BJ (cell line): ENCODE results near the gene PRKAR1B. TPM values are rescaled to one million over a fixed set of nuclear protein-coding genes. Genes with fewer than 3 reads are reported as not detected.

ENCODE experiments used
- CTCF ChIA-PET: fragments of 350-600 bp; formaldehyde crosslinking; extraction: SDS; loops from one replicate; lab custom pipeline; 2021; ENCODE audit warnings: antibody characterized with exemption, inconsistent platforms; lab: Yijun Ruan, JAX
- POLR2A ChIA-PET: fragments of 300-600 bp; sonication (Branson Sonifier 250); formaldehyde crosslinking; extraction: SDS; loops from one replicate; lab custom pipeline; 2021; ENCODE audit warnings: antibody characterized with exemption; lab: Charles Lee
- DNase-seq: peaks from one replicate; pipeline ENCODE4 v3.0.0-alpha.2; 2011; ENCODE audit warnings: low read depth
- H3K27me3 ChIP-seq: 2 replicates; pipeline ENCODE4 v1.6.0; 2011; ENCODE audit warnings: low read length; ENCODE audit not compliant: control insufficient read depth, insufficient read depth
- H3K36me3 ChIP-seq: 2 replicates; pipeline ENCODE4 v1.5.1; 2011; ENCODE audit warnings: low read length; ENCODE audit not compliant: control insufficient read depth, insufficient read depth
- H3K4me3 ChIP-seq: 2 replicates; pipeline ENCODE4 v1.5.1; 2011; ENCODE audit warnings: low read depth, mild to moderate bottlenecking, control low read depth, low read length
- polyA plus RNA-seq: library from polyadenylated mRNA; depleted of rRNA; stranded (reverse); fragments of >200 nt; gene quantifications from 2 replicates; pipeline ENCODE4 v1.2.3, GENCODE V29; 2011
- TF ChIP-seq, protein P1 (sequence below): IDR thresholded peaks from 2 replicates; pipeline ENCODE4 v1.5.1; 2011; ENCODE audit warnings: low read depth, mild to moderate bottlenecking, control low read depth, inconsistent platforms, low read length, moderate library complexity; ENCODE audit not compliant: insufficient read depth

The PRKAR1B gene
- polyA plus RNA-seq, 1 experiment, result 7.4 TPM

DNA sequence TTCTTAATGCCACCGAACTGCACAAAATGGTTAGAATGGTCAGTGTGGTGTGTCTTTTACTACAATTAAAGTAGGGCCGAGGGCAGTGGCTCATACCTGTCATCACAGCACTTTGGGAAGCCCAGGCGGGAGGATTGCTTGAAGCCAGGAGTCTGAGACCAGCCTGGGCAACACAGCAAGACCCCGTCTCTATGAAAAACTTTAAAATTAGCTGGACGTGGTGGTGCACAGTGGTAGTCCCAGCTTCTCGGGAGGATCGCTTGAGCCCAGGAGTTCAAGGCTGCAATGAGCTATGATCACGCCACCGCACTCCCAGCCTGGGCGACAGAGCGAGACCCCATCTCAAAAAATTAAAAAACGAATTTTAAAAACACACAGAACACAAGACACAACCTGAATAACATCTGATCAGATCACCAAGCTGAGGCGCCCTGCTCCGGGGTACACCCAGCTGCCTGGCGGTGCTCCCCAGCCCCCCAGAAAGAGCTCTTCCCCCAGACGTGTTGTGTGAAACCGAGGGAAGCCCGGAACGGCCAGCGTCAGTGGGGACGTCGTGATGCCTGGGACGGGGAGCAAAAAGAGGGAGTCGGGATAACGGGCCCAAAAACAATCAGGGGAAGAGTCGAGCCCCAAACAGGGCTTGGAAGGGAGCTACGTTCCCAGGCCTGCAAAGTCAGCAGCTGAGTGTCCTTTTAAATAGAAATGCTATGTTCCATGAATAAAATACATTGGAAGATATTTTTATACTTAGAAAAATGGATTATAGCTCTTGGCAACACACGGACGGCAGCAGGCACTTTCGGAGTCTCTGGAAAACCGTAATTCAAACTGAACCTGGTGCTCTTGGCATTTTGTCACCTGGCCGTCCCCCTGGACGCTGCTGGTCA is 126.7 kb downstream of the PRKAR1B start:
- POLR2A ChIA-PET, result no interaction called here
- CTCF ChIA-PET, result interaction anchor here (0.6 kb wide), 1 partner anchor 280 kb away, joined by 3 read pairs; no protein-coding TSS in a partner anchor

DNA sequence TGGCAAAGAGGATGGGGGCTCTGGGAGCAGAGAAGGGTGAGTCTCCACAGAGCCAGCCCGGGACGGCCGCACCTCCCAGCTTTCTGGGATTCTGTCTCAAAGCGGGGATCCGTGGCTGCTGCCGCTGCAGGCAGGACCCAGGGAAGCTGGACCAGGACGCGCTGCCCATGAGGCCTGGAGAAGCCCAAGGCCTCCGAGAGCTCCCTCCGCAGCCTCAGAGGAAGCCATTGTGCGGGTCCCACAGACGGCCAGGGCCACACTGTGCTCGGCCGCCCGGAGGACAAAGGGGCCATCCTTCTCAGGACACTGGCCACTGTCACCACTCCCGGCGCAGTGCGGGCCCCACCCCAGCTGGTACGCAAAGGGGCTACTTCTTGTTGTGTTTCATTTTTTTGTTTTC is 128.2 kb downstream of the PRKAR1B start:
- TF ChIP-seq, protein P1, sequence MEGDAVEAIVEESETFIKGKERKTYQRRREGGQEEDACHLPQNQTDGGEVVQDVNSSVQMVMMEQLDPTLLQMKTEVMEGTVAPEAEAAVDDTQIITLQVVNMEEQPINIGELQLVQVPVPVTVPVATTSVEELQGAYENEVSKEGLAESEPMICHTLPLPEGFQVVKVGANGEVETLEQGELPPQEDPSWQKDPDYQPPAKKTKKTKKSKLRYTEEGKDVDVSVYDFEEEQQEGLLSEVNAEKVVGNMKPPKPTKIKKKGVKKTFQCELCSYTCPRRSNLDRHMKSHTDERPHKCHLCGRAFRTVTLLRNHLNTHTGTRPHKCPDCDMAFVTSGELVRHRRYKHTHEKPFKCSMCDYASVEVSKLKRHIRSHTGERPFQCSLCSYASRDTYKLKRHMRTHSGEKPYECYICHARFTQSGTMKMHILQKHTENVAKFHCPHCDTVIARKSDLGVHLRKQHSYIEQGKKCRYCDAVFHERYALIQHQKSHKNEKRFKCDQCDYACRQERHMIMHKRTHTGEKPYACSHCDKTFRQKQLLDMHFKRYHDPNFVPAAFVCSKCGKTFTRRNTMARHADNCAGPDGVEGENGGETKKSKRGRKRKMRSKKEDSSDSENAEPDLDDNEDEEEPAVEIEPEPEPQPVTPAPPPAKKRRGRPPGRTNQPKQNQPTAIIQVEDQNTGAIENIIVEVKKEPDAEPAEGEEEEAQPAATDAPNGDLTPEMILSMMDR, result no peak
- Histone ChIP-seq H3K36me3 (no peaks in the 10 kb centered on the region), H3K27me3 (no peaks in the 10 kb centered on the region), H3K4me3 (no peak overlapping the region)
- ChIA-PET CTCF (no interaction called here), POLR2A (no interaction called here)
- no peak for DNase-seq

More for the DNA sequence above, 126.7 kb downstream of the PRKAR1B start:
- no peak for DNase-seq
- no peaks in the 10 kb centered on the region for H3K36me3 ChIP-seq
- TF ChIP-seq, protein P1, result no peak
- no peaks in the 10 kb centered on the region for H3K27me3 ChIP-seq
- H3K4me3 ChIP-seq, result no peak overlapping the region

DNA sequence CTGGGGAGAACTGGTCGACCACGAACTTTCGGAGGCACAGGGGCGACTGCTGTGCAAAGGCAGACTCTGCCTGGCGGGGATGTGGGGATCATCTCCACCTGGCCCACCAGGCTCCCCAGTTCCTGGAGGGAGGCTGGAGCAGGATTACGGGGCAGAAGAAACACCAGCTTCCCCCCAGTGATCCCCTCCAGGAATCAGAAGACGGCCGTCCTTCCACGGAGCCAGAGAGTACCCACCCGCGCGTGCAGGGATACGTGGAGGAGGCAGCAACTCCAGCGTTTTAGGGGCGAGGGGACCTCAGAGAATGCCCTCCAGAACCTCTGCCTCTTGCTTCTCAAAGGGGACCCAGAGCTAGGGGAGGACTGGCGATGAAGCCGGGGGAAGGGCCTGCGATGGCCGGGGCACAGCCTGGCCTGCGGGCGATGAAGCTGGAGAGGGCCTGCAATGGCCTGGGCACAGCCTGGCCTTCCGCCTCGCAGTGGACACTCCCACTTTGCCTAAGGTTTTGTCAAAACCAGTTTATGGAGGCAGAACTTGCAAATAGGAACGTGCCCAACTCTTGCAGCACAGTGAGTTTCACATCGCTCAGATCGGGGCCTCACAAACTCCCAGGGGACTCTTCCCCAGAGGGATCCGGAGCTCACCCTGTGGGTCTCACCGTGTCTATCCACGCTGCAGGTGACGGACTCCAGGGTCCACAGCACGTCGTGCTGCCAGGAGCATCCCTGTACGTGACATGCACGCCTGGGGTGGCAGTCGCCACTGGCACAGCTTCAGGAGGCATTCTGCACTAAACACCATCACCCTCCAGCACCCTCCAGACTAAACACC is 129.5 kb downstream of the PRKAR1B start:
- ChIA-PET POLR2A (no interaction called here), CTCF (no interaction called here)
- Histone ChIP-seq H3K27me3 (no peaks in the 10 kb centered on the region), H3K36me3 (no peaks in the 10 kb centered on the region), H3K4me3 (no peak overlapping the region)
- DNase-seq, result no peak
- TF ChIP-seq, protein P1, result no peak

DNA sequence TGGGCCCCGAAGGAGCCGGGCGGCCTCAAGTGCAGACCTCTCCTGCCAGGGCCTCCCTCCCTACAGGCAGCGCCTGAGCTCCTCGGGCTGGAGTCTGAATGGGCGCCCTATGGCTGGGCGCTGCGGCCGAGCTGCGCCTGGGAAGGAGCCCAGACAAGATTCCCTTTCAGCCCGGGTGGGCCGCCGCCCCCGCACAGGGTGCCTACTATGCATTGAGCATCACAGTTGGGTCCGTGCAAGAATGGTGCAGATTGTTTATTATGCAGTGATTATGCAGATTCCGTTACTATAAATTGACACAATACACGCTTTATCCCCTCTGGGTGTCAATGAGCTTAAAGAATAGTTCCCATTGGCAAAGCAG is 130.3 kb downstream of the PRKAR1B start:
- CTCF ChIA-PET, result interaction anchor here (0.5 kb wide), 1 partner anchor 54 kb away, joined by 3 read pairs; no protein-coding TSS in a partner anchor
- Histone ChIP-seq H3K4me3 (no peak overlapping the region), H3K27me3 (no peaks in the 10 kb centered on the region), H3K36me3 (no peaks in the 10 kb centered on the region)
- DNase-seq, result no peak
- TF ChIP-seq, protein P1, result no peak
- POLR2A ChIA-PET, result no interaction called here

DNA sequence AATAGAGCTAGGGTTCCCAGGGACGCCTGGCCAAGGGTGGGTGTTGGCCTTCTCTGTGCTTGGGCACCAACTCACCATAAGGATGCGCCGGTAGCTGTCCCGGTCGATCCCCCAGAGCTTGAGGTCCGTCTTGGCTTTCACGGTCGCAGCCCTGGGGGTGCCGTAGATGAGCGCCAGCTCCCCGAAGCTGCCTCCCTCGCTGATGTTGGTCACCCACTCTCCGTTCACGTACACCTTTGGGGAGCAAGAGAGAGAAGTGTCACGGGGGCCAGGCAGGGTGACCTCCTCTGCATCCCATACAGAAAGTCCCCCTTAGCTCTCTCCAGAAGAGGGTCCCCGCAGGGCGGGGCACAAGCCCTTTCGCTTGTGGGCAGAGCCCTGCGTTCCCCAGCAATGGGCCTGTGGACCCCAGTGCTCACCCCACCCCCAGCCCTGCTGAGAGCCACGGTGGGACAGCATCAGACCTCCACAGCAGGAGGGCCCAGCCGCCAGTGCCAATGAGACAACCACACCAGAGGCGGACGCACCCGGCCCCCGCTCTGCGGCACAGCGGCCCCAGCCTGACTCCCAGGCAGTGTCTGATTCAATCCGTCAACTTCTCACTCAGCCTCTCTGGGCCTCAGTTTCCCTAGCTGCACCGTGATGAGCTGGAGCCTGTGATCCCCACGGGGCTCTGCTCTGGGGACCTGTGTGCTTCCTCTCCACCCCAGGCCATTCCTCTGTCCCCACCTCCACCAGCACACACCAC is 130.8 kb downstream of the PRKAR1B start:
- POLR2A ChIA-PET, result no interaction called here
- no peak for DNase-seq
- TF ChIP-seq, protein P1, result no peak
- CTCF ChIA-PET, result interaction anchor here (0.5 kb wide), 1 partner anchor 54 kb away, joined by 3 read pairs; no protein-coding TSS in a partner anchor
- no peaks in the 10 kb centered on the region for H3K36me3 ChIP-seq
- H3K27me3 ChIP-seq, result no peaks in the 10 kb centered on the region
- H3K4me3 ChIP-seq, result no peak overlapping the region
